Trophoblast cell (in vitro differentiated cells and primary cell): ENCODE measurements around the gene DIS3L2.

Experiments
- DNase-seq, 2 donors: peaks; one replicate each; pipeline ENCODE4 v3.0.0-alpha.2; 2016
- H2AFZ ChIP-seq: 2 replicates; pipeline ENCODE4 v1.6.1; 2013; ENCODE audit warnings: low read length, moderate library complexity, mild to moderate bottlenecking; ENCODE audit not compliant: insufficient read depth, poor library complexity
- H2AK5ac ChIP-seq: 2 replicates; pipeline ENCODE4 v1.6.1; 2013; ENCODE audit warnings: mild to moderate bottlenecking, low read length
- H2BK120ac ChIP-seq: 2 replicates; pipeline ENCODE4 v1.6.1; 2013; ENCODE audit warnings: low read length, mild to moderate bottlenecking, moderate library complexity; ENCODE audit not compliant: insufficient read depth, poor library complexity
- H2BK12ac ChIP-seq: 2 replicates; pipeline ENCODE4 v1.6.1; 2013; ENCODE audit warnings: mild to moderate bottlenecking, low read length, moderate library complexity
- H2BK5ac ChIP-seq: 2 replicates; pipeline ENCODE4 v1.6.1; 2013; ENCODE audit warnings: low read length, low read depth, moderate library complexity, mild to moderate bottlenecking; ENCODE audit not compliant: poor library complexity
- H3K14ac ChIP-seq: 2 replicates; pipeline ENCODE4 v1.6.1; 2013; ENCODE audit warnings: mild to moderate bottlenecking, low read length
- H3K18ac ChIP-seq: 2 replicates; pipeline ENCODE4 v1.6.1; 2013; ENCODE audit warnings: mild to moderate bottlenecking, low read length
- H3K23ac ChIP-seq: 2 replicates; pipeline ENCODE4 v1.6.1; 2013; ENCODE audit warnings: low read length
- H3K27ac ChIP-seq: 2 replicates; pipeline ENCODE4 v1.5.1; 2013; ENCODE audit warnings: low read depth, mild to moderate bottlenecking, inconsistent platforms, low read length, moderate library complexity
- H3K27me3 ChIP-seq: 2 replicates; pipeline ENCODE4 v1.6.1; 2013; ENCODE audit warnings: inconsistent platforms, mild to moderate bottlenecking, low read length, moderate library complexity; ENCODE audit not compliant: insufficient read depth
- H3K36me3 ChIP-seq, 2 experiments: 1 replicate in 1 of 2; 2 replicates in 1 of 2; pipeline ENCODE4 v1.6.1; 2013; ENCODE audit warnings: low read length in 2 of 2, mild to moderate bottlenecking in 2 of 2, moderate library complexity in 1 of 2; ENCODE audit not compliant: insufficient read depth in 2 of 2, control insufficient read depth in 1 of 2
- H3K4ac ChIP-seq: 2 replicates; pipeline ENCODE4 v1.6.1; 2013; ENCODE audit warnings: low read depth, mild to moderate bottlenecking, low read length, moderate library complexity
- H3K4me1 ChIP-seq, 2 experiments: 1 replicate in 1 of 2; 2 replicates in 1 of 2; pipeline ENCODE4 v1.6.1; 2013; ENCODE audit warnings: low read length in 2 of 2, mild to moderate bottlenecking in 2 of 2, moderate library complexity in 1 of 2; ENCODE audit not compliant: insufficient read depth in 2 of 2, control insufficient read depth in 1 of 2
- H3K4me2 ChIP-seq: 2 replicates; pipeline ENCODE4 v1.6.1; 2013; ENCODE audit warnings: inconsistent platforms, mild to moderate bottlenecking, low read length, moderate library complexity
- H3K4me3 ChIP-seq: 2 replicates; pipeline ENCODE4 v1.5.1; 2013; ENCODE audit warnings: mild to moderate bottlenecking, low read depth, low read length, inconsistent platforms
- H3K79me1 ChIP-seq: one replicate; pipeline ENCODE4 v1.6.1; 2013; ENCODE audit warnings: low read length
- H3K79me2 ChIP-seq: 2 replicates; pipeline ENCODE4 v1.6.1; 2013; ENCODE audit warnings: low read length, mild to moderate bottlenecking; ENCODE audit not compliant: control insufficient read depth, insufficient read depth, poor library complexity
- H3K9ac ChIP-seq: 2 replicates; pipeline ENCODE4 v1.6.1; 2013; ENCODE audit warnings: mild to moderate bottlenecking, low read length
- H3K9me3 ChIP-seq: 2 replicates; pipeline ENCODE4 v1.6.1; 2013; ENCODE audit warnings: low read depth, mild to moderate bottlenecking, control low read depth, inconsistent platforms, low read length; ENCODE audit not compliant: insufficient read depth
- H4K12ac ChIP-seq: 2 replicates; pipeline ENCODE4 v1.6.1; 2013; ENCODE audit warnings: low read depth, mild to moderate bottlenecking, low read length, moderate library complexity
- H4K8ac ChIP-seq: 2 replicates; pipeline ENCODE4 v1.6.1; 2013; ENCODE audit warnings: low read depth, mild to moderate bottlenecking, low read length, moderate library complexity
- H4K91ac ChIP-seq: one replicate; pipeline ENCODE4 v1.6.1; 2013; ENCODE audit warnings: low read depth, mild to moderate bottlenecking, low read length, moderate library complexity
- WGBS: extraction: QIAGEN DNeasy Blood & Tissue Kit; methylation state at CpG from one replicate; pipeline ENCODE4 v1.1.7; 2013; ENCODE audit warnings: missing lambda C conversion rate; ENCODE audit not compliant: insufficient read length, insufficient coverage; ENCODE audit errors: extremely low coverage; 5-methylcytosine and 5-hydroxymethylcytosine counted together

The DIS3L2 gene

GRCh38 chr2:232085164-232085563 is 123.7 kb downstream of the DIS3L2 start:
- Histone ChIP-seq H2BK5ac (no peak overlapping the region), H3K18ac (no peak overlapping the region), H3K4ac (no peak overlapping the region), H3K9ac (no peak overlapping the region), H3K14ac (no peak overlapping the region), H2AFZ (no peak overlapping the region), H3K23ac (no peak overlapping the region), H2BK12ac (no peak overlapping the region), H3K4me1 (no peaks in the 10 kb centered on the region), H2BK120ac (no peak overlapping the region), H4K12ac (no peak overlapping the region), H3K27ac (no peak overlapping the region), H4K8ac (no peak overlapping the region), H3K36me3 (peaks cover 0 to 1% of the 10 kb centered on the region in 2 experiments), H3K27me3 (no peaks in the 10 kb centered on the region), H3K4me2 (no peak overlapping the region), H2AK5ac (no peak overlapping the region), H3K79me1 (no peaks in the 10 kb centered on the region), H3K9me3 (peaks cover 1% of the 10 kb centered on the region), H3K79me2 (no peaks in the 10 kb centered on the region), H3K4me3 (no peak overlapping the region), H4K91ac (no peak overlapping the region)
- no peak for DNase-seq
- WGBS: no CpG with 5 or more reads among the region's 5 CpGs

DNA sequence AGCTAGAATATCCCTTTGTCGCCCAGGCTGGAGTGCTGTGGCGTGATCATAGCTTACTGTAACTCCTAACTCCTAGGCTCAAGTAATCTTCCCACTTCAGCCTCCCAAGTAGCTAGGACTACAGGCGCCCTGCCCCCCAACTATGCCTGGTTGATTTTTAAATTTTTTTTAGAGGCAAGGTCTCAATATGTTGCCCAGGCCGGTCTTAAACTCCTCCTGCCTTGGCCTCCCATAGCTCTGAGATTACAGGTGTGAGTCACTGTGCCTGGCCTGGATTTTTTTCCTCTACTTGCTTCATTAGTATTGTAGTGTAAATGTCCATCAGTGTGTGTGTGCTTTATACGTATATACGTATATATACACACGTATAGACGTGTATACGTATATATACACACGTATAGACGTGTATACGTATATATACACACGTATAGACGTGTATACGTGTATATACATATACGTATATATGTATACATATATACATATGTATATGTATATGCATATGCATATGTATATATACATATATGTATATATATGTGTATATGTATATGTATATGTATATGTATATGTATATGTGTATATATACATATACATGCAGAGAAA is 124.4 kb downstream of the DIS3L2 start:
- H3K9me3 ChIP-seq: peaks cover 1% of the 10 kb centered on the region
- no peak overlapping the region for H4K91ac ChIP-seq
- H4K12ac ChIP-seq: no peak overlapping the region
- H3K36me3 ChIP-seq: peaks cover 0 to 1% of the 10 kb centered on the region in 2 experiments
- H3K27ac ChIP-seq: no peak overlapping the region
- no peak overlapping the region for H2AK5ac ChIP-seq
- H3K4ac ChIP-seq: no peak overlapping the region
- H3K79me2 ChIP-seq: no peaks in the 10 kb centered on the region
- H3K27me3 ChIP-seq: no peaks in the 10 kb centered on the region
- H4K8ac ChIP-seq: no peak overlapping the region
- no peak overlapping the region for H3K4me2 ChIP-seq
- no peak overlapping the region for H3K14ac ChIP-seq
- no peak overlapping the region for H2AFZ ChIP-seq
- no peaks in the 10 kb centered on the region for H3K79me1 ChIP-seq
- no peak overlapping the region for H3K9ac ChIP-seq
- no peak overlapping the region for H3K23ac ChIP-seq
- H2BK5ac ChIP-seq: no peak overlapping the region
- H2BK12ac ChIP-seq: no peak overlapping the region
- H3K4me3 ChIP-seq: no peak overlapping the region
- DNase-seq: peak in 1 of 2 donors; percentile 4
- no peak overlapping the region for H2BK120ac ChIP-seq
- H3K18ac ChIP-seq: no peak overlapping the region
- H3K4me1 ChIP-seq: no peaks in the 10 kb centered on the region
- no CpG with 5 or more reads among the region's 16 CpGs for WGBS

DNA sequence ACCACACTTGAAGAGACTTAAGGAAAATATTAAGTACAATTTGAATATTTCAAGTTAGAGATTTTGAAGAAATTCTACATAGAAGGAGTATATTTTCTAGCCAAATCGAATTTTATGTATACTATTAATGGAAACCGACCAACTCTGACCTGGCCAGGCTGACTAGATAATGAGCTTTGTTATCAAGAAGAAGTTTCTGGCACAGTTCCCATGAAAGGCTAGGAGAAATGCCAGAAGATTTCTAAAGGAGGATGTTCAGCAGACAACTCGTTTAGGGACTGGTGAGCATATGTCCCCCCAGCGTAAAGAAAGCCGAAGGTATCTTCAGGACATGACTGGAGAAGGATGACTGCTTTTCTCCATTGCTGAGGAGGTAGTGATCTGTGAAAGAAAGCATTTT is 127.3 kb downstream of the DIS3L2 start:
- H3K27ac ChIP-seq: no peak overlapping the region
- H3K36me3 ChIP-seq: no peaks in the 10 kb centered on the region
- no peak overlapping the region for H2AFZ ChIP-seq
- no peak overlapping the region for H2AK5ac ChIP-seq
- no peak overlapping the region for H2BK5ac ChIP-seq
- H3K4ac ChIP-seq: no peak overlapping the region
- H4K91ac ChIP-seq: no peak overlapping the region
- H2BK12ac ChIP-seq: no peak overlapping the region
- H3K79me1 ChIP-seq: no peaks in the 10 kb centered on the region
- H3K9ac ChIP-seq: no peak overlapping the region
- no peak for DNase-seq
- no peak overlapping the region for H3K14ac ChIP-seq
- no CpG with 5 or more reads among the region's 5 CpGs for WGBS
- no peaks in the 10 kb centered on the region for H3K9me3 ChIP-seq
- H3K27me3 ChIP-seq: no peaks in the 10 kb centered on the region
- H2BK120ac ChIP-seq: no peak overlapping the region
- no peak overlapping the region for H4K8ac ChIP-seq
- H3K4me1 ChIP-seq: no peaks in the 10 kb centered on the region
- no peak overlapping the region for H3K4me3 ChIP-seq
- H3K4me2 ChIP-seq: no peak overlapping the region
- no peak overlapping the region for H3K23ac ChIP-seq
- no peak overlapping the region for H3K18ac ChIP-seq
- no peaks in the 10 kb centered on the region for H3K79me2 ChIP-seq
- no peak overlapping the region for H4K12ac ChIP-seq

- Histone ChIP-seq H3K14ac (no peak overlapping the region), H2BK12ac (no peak overlapping the region), H2AK5ac (no peak overlapping the region), H3K4me3 (no peak overlapping the region), H3K4ac (no peak overlapping the region), H3K79me1 (no peaks in the 10 kb centered on the region), H3K18ac (no peak overlapping the region), H4K12ac (no peak overlapping the region), H3K27me3 (no peaks in the 10 kb centered on the region), H2BK5ac (no peak overlapping the region), H3K9me3 (no peaks in the 10 kb centered on the region), H3K4me2 (no peak overlapping the region), H4K8ac (no peak overlapping the region), H2AFZ (no peak overlapping the region), H4K91ac (no peak overlapping the region), H3K23ac (no peak overlapping the region), H3K79me2 (no peaks in the 10 kb centered on the region), H2BK120ac (no peak overlapping the region), H3K36me3 (no peaks in the 10 kb centered on the region), H3K27ac (no peak overlapping the region), H3K4me1 (no peaks in the 10 kb centered on the region), H3K9ac (no peak overlapping the region)
- no peak for DNase-seq
- WGBS: no CpG with 5 or more reads among the region's 3 CpGs
These were observed 132.7 kb downstream of the DIS3L2 start for GRCh38 chr2:232094201-232094600.
